Caco-2 (cell line): ENCODE data around the gene ARHGEF4. TPM values are rescaled to one million over a fixed set of nuclear protein-coding genes. Genes with fewer than 3 reads are reported as not detected.

Source experiments
- BruUV-seq: library from RNA; stranded (reverse); fragments of 400-500 nt; replicated peaks from 2 replicates; lab custom pipeline; 2021; lab: Mats Ljungman, UMichigan
- CTCF ChIA-PET: fragments of 300-600 bp; sonication (Branson Sonifier 250); formaldehyde crosslinking; loops from one replicate; lab custom pipeline; 2022; ENCODE audit warnings: antibody characterized with exemption; lab: Charles Lee
- POLR2A ChIA-PET: fragments of 300-600 bp; sonication (Branson Sonifier 250); formaldehyde crosslinking; loops from one replicate; lab custom pipeline; 2022; ENCODE audit warnings: antibody characterized with exemption; lab: Charles Lee
- DNase-seq, 2 experiments: peaks; one replicate each; pipeline versions ENCODE4 v3.0.0 to v3.0.0-alpha.2; 2020 to 2022
- H3K27me3 ChIP-seq: replicated peaks from 2 replicates; pipeline ENCODE4 v1.6.0; 2011; ENCODE audit warnings: low read length; ENCODE audit not compliant: control insufficient read depth, insufficient read depth
- H3K36me3 ChIP-seq: 2 replicates; pipeline ENCODE4 v1.5.1; 2011; ENCODE audit warnings: low read length; ENCODE audit not compliant: control insufficient read depth, insufficient read depth
- H3K4me1 ChIP-seq: fragments of 250-450 bp; sonication (Bioruptor Pico); 2 replicates; pipeline ENCODE4 v1.5.1; 2020; ENCODE audit warnings: mild to moderate bottlenecking
- H3K4me3 ChIP-seq: 2 replicates; pipeline ENCODE4 v1.5.1; 2011; ENCODE audit warnings: low read depth, mild to moderate bottlenecking, control low read depth, low read length
- H3K9me3 ChIP-seq: fragments of 250-450 bp; sonication (Bioruptor Pico); 2 replicates; pipeline ENCODE4 v1.5.1; 2020; ENCODE audit warnings: mild to moderate bottlenecking, moderate library complexity
- H3K27ac Mint-ChIP-seq: one replicate; pipeline ENCODE4 v1.8.0; 2022; ENCODE audit warnings: mixed read lengths; ENCODE audit not compliant: unreplicated experiment
- H3K27me3 Mint-ChIP-seq: one replicate; pipeline ENCODE4 v1.8.0; 2022; ENCODE audit warnings: mixed read lengths; ENCODE audit not compliant: insufficient read depth, unreplicated experiment
- H3K36me3 Mint-ChIP-seq: one replicate; pipeline ENCODE4 v1.8.0; 2022; ENCODE audit warnings: mild to moderate bottlenecking, mixed read lengths; ENCODE audit not compliant: insufficient read depth, unreplicated experiment
- H3K4me1 Mint-ChIP-seq: one replicate; pipeline ENCODE4 v1.8.0; 2022; ENCODE audit warnings: low read depth, mixed read lengths; ENCODE audit not compliant: unreplicated experiment
- H3K4me3 Mint-ChIP-seq: one replicate; pipeline ENCODE4 v1.8.0; 2022; ENCODE audit warnings: mild to moderate bottlenecking, moderate library complexity, mixed read lengths; ENCODE audit not compliant: unreplicated experiment
- H3K9me3 Mint-ChIP-seq: one replicate; pipeline ENCODE4 v1.8.0; 2022; ENCODE audit warnings: mixed read lengths; ENCODE audit not compliant: unreplicated experiment
- CTCF ChIP-seq, 2 experiments: fragments of 200-600 bp in 1 of 2; IDR thresholded peaks; 1 replicate in 1 of 2; 2 replicates in 1 of 2; pipeline versions ENCODE4 v1.5.1 to v1.8.0; 2011 to 2022; ENCODE audit warnings: antibody characterized with exemption in 1 of 2, control low read depth in 1 of 2, inconsistent platforms in 1 of 2, low read depth in 1 of 2, low read length in 1 of 2, mild to moderate bottlenecking in 1 of 2, moderate library complexity in 1 of 2; ENCODE audit not compliant: insufficient read depth in 1 of 2, severe bottlenecking in 1 of 2, unreplicated experiment in 1 of 2
- intact Hi-C: fragments of 100-400 bp; cut with micrococcal nuclease; formaldehyde crosslinking; loops from one replicate; pipeline ENCODE4 v1.10.0; 2022; ENCODE audit not compliant: unreplicated experiment
- total RNA-seq: library from RNA; stranded (reverse); gene quantifications from 2 replicates; pipeline ENCODE4 v1.2.3, GENCODE V29; 2022

The ARHGEF4 gene
- total RNA-seq, 1 experiment from 2014 or later = 1.8 TPM

- H3K4me3 Mint-ChIP-seq = no peak overlapping the region
- no peaks in the 10 kb centered on the region for H3K27me3 Mint-ChIP-seq
- ChIA-PET POLR2A (no interaction called here), CTCF (no interaction called here)
- H3K27ac Mint-ChIP-seq = no peak overlapping the region
- Histone ChIP-seq H3K36me3 (no peaks in the 10 kb centered on the region), H3K9me3 (no peaks in the 10 kb centered on the region), H3K4me1 (no peaks in the 10 kb centered on the region), H3K27me3 (no peaks in the 10 kb centered on the region), H3K4me3 (no peak overlapping the region)
- H3K36me3 Mint-ChIP-seq = no peaks in the 10 kb centered on the region
- no peak for DNase-seq
- TF ChIP-seq CTCF (IDR thresholded peaks at IDR 0.05; ENCODE audit: insufficient read depth in 1 of 2, low read depth in 1 of 2, low read length in 1 of 2, severe bottlenecking in 1 of 2, unreplicated experiment in 1 of 2) = no peak
- H3K9me3 Mint-ChIP-seq = no peaks in the 10 kb centered on the region
- no TSS peak for BruUV-seq
- no peaks in the 10 kb centered on the region for H3K4me1 Mint-ChIP-seq
- intact Hi-C loops = no loop called here
These were observed 12.7 kb upstream of the ARHGEF4 start for GRCh38 chr2:130823886-130824491.

GRCh38 chr2:130824492-130825061, 12.1 kb upstream of the ARHGEF4 start:
- H3K9me3 ChIP-seq = no peaks in the 10 kb centered on the region
- DNase-seq = no peak
- no peaks in the 10 kb centered on the region for H3K4me1 ChIP-seq
- Mint-ChIP-seq H3K27ac (no peak overlapping the region), H3K4me1 (no peaks in the 10 kb centered on the region), H3K4me3 (no peak overlapping the region), H3K36me3 (no peaks in the 10 kb centered on the region), H3K27me3 (no peaks in the 10 kb centered on the region), H3K9me3 (no peaks in the 10 kb centered on the region)
- no peaks in the 10 kb centered on the region for H3K27me3 ChIP-seq
- no peak overlapping the region for H3K4me3 ChIP-seq
- ChIA-PET CTCF (no interaction called here), POLR2A (no interaction called here)
- intact Hi-C loops = no loop called here
- BruUV-seq = no TSS peak
- H3K36me3 ChIP-seq = no peaks in the 10 kb centered on the region
- TF ChIP-seq CTCF (IDR thresholded peaks at IDR 0.05; ENCODE audit: insufficient read depth in 1 of 2, low read depth in 1 of 2, low read length in 1 of 2, severe bottlenecking in 1 of 2, unreplicated experiment in 1 of 2) = no peak

- ChIA-PET POLR2A (no interaction called here), CTCF (no interaction called here)
- Mint-ChIP-seq H3K4me1 (no peaks in the 10 kb centered on the region), H3K36me3 (no peaks in the 10 kb centered on the region), H3K27ac (no peak overlapping the region), H3K27me3 (no peaks in the 10 kb centered on the region), H3K4me3 (no peak overlapping the region), H3K9me3 (no peaks in the 10 kb centered on the region)
- no TSS peak for BruUV-seq
- TF ChIP-seq CTCF (IDR thresholded peaks at IDR 0.05; ENCODE audit: insufficient read depth in 1 of 2, low read depth in 1 of 2, low read length in 1 of 2, severe bottlenecking in 1 of 2, unreplicated experiment in 1 of 2) = no peak
- H3K4me3 ChIP-seq = no peak overlapping the region
- no peaks in the 10 kb centered on the region for H3K4me1 ChIP-seq
- DNase-seq = no peak
- no peaks in the 10 kb centered on the region for H3K27me3 ChIP-seq
- H3K9me3 ChIP-seq = no peaks in the 10 kb centered on the region
- intact Hi-C loops = no loop called here
- no peaks in the 10 kb centered on the region for H3K36me3 ChIP-seq
These were observed 11.3 kb upstream of the ARHGEF4 start for GRCh38 chr2:130825231-130825965.
